ENCODE data around the gene RTL9.
"Not testable (repeated sequence)": the region's sequence is repeated elsewhere in the genome, so short reads cannot be mapped to it uniquely, and the experiment has no call there.

Gene RTL9

GRCh38 chrX:110358548-110358947, at the start of gene RTL9:
Gene RTL9, plus strand, starts transcription at chrX:110358848. Its CDS starts 91,770 bp downstream, at chrX:110450618.
- no peak for DNase-seq

DNA sequence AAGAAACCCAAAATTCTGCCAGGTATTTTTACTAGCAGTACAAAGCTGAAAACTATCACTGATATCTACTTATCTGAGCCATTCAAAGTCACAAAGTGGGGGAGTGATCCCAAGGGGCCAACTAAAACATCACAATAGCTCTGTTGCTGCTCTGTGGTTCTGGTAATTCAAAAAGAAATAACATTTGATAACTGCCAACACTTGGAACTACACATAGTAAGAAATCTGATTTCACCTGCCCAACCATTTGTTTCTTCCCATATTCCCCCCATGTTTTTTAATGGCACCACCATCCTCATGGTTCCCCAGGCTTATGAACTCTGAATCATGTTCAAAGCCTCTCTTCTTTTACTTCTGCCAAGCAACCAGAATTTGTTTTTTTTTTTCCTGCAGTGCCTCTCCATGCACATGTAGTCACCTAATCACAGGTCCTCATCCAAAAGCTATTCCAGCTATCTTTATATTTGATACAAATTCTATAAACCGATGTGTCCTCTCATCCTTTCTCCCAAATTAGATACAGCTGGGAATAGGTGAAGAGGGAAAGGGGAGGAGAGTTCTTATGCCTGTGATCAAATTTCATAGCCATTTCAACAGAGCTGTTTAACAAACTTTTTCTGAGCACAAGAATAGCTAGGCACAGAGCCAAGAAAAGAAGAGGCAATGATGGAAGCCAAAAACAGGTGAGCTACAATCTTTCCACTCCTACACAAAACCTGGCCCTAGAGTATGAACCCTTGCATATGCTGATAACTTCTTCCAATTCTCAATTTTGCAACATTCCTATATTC, 48.5 kb upstream of the RTL9 start:
- no peak for DNase-seq

GRCh38 chrX:110310896-110311295, 47.8 kb upstream of the RTL9 start:
- DNase-seq: no peak

- DNase-seq: no peak
These were observed 47.0 kb upstream of the RTL9 start for GRCh38 chrX:110311437-110312230.

DNA sequence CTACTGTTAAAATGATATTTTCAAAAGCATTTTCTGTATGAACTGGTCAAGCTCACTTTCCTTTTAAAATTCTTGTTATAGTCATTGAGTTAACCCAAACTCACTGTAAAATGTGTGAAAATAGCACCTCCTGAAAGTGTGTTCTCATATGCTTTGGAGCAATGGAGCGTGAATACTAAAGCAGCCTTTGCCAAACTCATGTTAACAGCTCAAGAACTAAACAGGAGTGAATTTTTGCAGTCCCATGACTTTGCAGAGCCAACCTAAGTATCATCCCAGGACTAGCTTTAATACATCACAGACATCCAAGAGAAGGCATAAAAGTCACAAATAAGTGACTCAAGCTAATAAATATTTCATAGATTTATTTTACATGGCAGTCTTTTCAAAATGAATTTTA, 43.1 kb upstream of the RTL9 start:
- DNase-seq: no peak

GRCh38 chrX:110316351-110317060, 42.1 kb upstream of the RTL9 start:
- DNase-seq: no peak

DNA sequence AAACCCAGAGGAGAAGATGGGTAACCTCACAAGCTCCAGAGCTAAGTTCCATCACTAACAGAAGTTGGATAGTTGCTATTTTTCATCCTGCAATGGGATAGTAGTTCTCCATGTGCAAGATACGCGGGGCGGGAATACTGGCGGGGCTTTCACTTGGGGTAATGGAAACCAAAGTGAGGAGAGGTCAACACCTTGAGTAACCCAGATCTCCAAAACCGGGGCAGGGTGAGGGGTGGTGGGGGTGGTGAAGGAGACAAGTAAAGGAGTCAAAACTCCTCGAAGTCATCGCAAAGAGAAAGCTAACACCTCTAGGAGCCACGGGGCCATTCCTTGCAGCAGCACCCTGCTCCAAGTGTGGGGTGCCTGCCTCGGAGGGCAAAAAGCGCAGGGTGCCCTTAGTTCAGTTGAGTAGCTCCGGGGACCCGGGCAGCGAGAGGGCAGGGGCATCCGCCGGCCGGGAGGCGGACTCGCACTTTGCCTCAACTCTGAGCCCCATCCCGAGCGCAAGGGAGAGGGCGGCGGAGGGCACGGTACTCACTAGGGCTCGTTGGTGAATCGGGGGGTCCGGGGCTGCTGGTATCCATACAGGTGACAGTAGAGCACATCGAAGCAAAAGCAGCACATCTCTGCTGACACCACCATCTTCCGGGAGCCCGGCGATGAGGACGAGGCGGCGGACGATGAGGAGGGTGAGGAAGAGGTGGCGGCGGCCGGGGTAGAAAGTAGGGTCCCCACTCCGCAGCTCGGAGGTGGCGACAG, 41.4 kb upstream of the RTL9 start:
- DNase-seq: no peak

DNA sequence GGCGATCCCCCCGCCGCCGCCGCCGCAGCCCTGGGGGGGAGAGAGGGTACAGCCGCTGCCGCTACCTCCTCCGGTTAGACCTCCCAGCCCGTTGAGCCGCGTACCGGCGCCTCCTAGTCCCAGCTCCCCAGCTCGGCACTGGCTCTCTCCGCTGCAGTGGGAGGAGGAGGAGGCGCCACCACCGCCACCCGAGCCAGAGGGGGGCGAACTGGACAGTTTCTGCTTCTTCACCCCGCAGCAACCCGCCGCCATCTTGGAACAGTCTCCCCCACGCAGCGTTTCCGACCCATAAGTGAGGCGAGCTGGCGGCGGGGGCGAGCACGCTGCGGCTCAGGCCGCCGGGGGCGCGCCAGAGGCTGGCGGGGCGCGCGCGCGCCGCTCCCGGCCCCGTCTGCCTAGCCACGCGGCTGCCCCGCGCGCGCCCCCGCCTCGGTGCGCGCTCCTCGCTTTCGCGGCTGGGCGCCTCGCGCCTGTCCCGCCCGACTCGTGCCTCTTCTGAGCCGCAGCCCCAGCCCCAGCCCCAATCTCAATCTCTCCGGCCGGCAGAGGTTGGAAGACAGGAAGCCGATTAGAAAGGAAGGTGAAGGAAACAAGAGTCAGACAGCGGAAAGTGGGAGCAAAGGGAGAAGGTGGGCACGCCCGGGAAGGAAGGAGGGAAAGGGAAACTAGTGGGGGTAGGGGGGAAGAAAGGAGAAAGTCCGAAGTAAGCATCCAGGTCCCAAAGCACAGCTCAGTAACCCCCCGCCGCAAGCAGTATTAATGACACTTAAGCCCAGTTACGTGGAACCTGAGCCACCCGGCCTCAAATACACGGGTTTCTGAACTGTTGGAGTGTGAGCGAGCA, 40.6 kb upstream of the RTL9 start, which contains the start of gene AMMECR1:
Gene AMMECR1, minus strand, starts transcription at position 266 of the 844 bp plus-strand sequence. Its CDS starts 14 bp downstream, at position 252.
- DNase-seq: peak; percentile 53

DNA sequence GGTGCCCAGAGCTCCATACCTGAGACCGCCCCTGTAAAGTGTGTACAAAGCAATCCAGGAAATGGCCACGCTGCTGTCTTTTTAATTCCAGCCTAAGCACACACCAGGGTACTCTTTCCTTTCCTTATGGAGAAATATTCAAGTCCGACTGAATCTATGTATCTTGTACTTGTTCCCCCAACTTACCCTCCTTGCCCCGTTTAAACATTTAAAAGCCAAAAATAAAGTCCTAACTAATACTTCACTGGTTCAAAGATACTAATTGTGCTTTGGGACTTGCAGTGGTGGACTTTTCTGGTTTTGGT, 40.0 kb upstream of the RTL9 start:
- no peak for DNase-seq

DNA sequence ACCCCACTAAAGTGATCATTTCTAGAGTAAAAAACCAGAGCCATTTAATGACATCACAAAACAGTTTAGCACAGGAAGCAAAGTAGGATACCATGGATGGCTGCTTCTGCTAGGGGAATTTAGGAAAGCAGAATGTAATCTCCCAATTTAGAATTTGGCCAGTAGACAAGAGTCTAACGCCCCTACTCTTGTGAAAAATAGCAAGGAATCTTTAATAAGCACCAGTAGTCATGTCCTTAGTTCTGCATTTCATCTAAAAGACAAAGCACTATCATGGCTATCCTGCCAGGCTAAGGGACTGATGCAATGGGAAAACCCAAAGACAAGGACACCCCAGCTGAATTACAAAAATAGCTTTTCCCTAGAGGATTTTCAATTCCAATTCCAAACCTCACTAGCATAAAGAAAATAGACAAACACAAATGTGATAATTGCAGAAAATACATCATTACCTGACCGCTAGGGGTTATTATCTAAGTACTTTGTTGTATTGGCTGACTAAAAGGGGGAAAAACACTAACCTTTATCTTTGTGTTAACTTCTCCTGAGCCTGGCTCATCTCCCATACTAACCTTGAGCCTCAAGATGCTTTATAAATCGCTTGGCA, 38.2 kb upstream of the RTL9 start:
- DNase-seq: no peak

DNA sequence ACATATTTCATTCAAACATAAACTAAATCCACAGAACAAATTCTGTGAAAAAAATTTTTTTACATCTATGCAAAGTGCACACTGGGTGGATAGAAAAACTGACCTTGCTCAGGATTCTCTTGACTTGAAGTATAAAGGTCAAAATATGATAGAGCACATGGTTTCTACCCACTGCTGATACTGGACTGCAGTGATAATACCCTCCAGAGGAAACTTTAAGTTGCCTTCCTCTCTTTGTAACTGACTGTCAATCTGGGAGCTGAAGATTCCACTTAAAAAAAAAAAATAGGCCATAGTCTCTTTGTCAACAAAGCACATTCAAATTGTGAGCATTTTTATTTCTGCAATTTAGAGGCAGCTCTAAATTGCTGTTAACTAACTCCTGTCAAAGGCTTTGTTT, 37.6 kb upstream of the RTL9 start:
- no peak for DNase-seq

- no peak for DNase-seq
These were observed 37.0 kb upstream of the RTL9 start for GRCh38 chrX:110321670-110322069.

DNA sequence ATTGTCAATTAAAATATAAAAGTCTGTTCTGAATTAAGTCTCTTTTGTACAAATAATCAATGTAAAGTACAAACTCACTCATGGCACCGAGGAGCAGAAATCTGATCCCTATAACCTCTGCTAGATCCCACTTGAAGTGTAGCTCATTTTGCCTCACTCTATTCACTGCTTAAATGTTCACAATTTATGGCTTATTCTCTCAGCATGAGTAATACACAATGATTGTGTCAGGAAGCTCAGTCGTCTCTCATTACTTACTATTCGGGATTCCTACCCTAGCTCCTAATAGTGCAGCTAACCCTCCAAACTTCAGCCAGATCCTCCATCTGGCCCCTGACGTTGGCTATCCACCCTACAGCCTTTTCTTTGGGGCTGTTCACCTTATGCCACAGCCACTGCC, 36.0 kb upstream of the RTL9 start:
- no peak for DNase-seq

DNA sequence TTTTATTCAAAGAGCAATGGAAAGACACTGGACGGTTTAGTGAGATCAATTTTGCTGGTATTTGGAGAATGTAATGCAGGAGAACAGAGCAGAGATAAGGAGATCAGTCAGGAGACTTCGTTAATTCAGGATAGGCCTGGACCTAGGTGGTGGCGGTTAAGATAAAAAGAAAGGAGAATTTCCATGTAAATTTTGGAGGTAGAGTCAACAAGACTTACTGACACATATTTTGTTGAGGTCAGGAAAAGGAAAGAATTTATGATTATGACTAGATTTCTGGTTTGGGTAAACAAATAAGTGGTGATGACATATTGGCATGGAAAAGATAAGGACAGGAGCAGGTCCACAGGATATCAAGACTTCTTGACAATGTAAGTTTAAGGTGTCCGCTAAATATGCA, 31.9 kb upstream of the RTL9 start:
- no peak for DNase-seq

DNA sequence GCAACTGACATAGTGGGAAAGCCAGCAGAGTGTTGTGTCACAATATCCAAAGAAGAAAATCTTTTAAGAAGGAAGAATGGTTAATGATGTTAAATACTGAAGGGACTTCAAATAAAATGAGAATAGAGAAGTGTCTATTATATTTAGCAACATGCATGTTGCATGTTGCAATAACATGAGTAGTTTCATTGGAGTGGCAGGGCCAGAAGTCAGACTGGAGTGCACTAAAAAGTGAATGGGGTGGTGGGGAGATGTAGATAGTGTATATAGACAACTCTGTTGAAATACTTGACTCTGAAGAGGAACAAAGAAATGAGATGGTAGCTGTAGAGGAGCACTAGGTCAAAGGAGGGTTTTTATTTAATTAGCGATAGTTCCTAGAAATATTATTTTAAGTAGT, 31.3 kb upstream of the RTL9 start:
- no peak for DNase-seq

GRCh38 chrX:110328613-110329012, 30.0 kb upstream of the RTL9 start:
- DNase-seq: not testable (repeated sequence)

DNA sequence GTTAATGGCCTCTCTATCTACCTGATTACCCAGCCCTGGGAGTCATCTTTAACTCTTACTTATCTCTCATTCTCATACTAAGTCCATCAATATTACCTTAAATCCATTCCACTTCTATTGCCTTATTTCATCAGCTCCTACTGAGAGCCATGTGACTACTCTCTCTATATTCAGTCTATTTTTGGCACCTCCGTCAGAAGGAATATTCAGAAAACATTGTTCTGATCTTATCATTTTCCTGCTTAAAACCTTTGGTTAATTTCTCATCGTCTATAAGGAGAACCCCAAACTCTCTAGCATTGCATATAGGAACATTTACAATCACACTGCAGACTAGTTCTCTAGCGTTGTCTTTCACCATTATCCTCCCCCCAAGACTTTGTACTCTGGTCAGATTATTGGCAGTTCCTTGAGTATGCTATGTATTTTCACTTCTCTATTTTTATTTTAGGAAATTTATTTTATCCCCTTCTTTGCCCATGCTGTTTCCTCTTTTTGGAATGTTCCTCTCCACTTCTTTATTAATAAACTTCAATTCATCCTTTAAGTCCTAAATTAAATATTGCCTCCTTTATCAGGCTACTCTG, 27.1 kb upstream of the RTL9 start:
- DNase-seq: no peak

- DNase-seq: not testable (repeated sequence)
These were observed 25.2 kb upstream of the RTL9 start for GRCh38 chrX:110333458-110333857.

DNA sequence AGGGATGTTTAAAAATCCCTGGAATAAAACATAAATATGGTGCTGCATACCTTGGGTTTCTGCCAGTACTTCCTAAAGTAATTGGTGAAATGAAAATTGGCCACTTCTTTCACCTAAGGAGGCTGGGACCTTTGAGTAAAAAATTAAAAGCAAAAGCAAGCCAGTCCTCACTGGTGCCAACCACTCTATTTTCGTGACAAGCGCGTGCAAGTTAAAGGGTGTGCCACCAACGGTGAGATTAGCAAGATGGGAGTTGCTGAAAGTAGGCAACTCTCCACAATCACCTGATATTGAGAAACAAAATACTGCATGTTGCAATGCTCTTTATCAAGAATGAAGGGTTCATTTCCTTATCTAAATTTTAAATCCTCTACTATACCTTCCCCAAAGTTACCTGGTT, 19.7 kb upstream of the RTL9 start:
- DNase-seq: no peak

GRCh38 chrX:110341189-110342035, 17.2 kb upstream of the RTL9 start:
- DNase-seq: no peak

Data from NCI-H2081 treated with DMSO at 0.1 percent for 48 hours (cell line).